ENCODE results near the gene PLA2G3. TPM values are rescaled to one million over a fixed set of nuclear protein-coding genes. Genes with fewer than 3 reads are reported as not detected.

PLA2G3 gene
- total RNA-seq, 2 donors from 2014 or later, result not detected

GRCh38 chr22:31096657-31097279 lies 43.5 kb downstream of the PLA2G3 start:
- ATAC-seq (no peak), DNase-seq (no peak)
- H3K36me3 ChIP-seq (replicated peaks in 1 of 2; ENCODE audit: insufficient read depth in 1 of 2, low read depth in 2 of 2), result peaks cover 0 to 21% of the 10 kb centered on the region in 2 donors
- intact Hi-C loops (cut with DNase I), result loop anchor here (5.0 kb wide), 1 partner anchor 56 kb away; no protein-coding TSS in a partner anchor
- peaks cover 12% of the 10 kb centered on the region for H3K4me1 ChIP-seq
- WGBS, 2 donors, result 92 to 95% methylated on average over 15 to 23 of the region's 27 CpGs
- no peak overlapping the region for H3K4me3 ChIP-seq
- no peaks in the 10 kb centered on the region for H3K9me3 ChIP-seq
- no peak overlapping the region for H3K27ac ChIP-seq
- no peaks in the 10 kb centered on the region for H3K27me3 ChIP-seq
- TF ChIP-seq POLR2A (IDR thresholded peaks at IDR 0.05), result no peak
- no peak for TF ChIP-seq CTCF (IDR thresholded peaks at IDR 0.05)

- TF ChIP-seq CTCF (IDR thresholded peaks at IDR 0.05), result no peak
- TF ChIP-seq POLR2A (IDR thresholded peaks at IDR 0.05), result no peak
- intact Hi-C loops (cut with DNase I), result loop anchor here (5.0 kb wide), 1 partner anchor 57 kb away; no protein-coding TSS in a partner anchor
- Histone ChIP-seq H3K4me1 (peaks cover 12% of the 10 kb centered on the region), H3K4me3 (no peak overlapping the region), H3K27ac (no peak overlapping the region), H3K9me3 (no peaks in the 10 kb centered on the region), H3K27me3 (no peaks in the 10 kb centered on the region), H3K36me3 (replicated peaks in 1 of 2; ENCODE audit: insufficient read depth in 1 of 2, low read depth in 2 of 2) (peaks cover 0 to 26% of the 10 kb centered on the region in 2 donors)
- DNase-seq (no peak), ATAC-seq (no peak)
- 93 to 98% methylated on average over 3 of the region's 3 CpGs for WGBS, 2 donors
Observed at GRCh38 chr22:31095637-31096249, 44.6 kb downstream of the PLA2G3 start.

GRCh38 chr22:31094741-31095140 lies 45.6 kb downstream of the PLA2G3 start:
- Histone ChIP-seq H3K27ac (no peak overlapping the region), H3K4me1 (peaks cover 12% of the 10 kb centered on the region), H3K27me3 (no peaks in the 10 kb centered on the region), H3K4me3 (no peak overlapping the region), H3K9me3 (no peaks in the 10 kb centered on the region), H3K36me3 (replicated peaks in 1 of 2; ENCODE audit: insufficient read depth in 1 of 2, low read depth in 2 of 2) (peaks cover 0 to 29% of the 10 kb centered on the region in 2 donors)
- DNase-seq (no peak), ATAC-seq (no peak)
- 92 to 94% methylated on average over 6 to 7 of the region's 7 CpGs for WGBS, 2 donors
- intact Hi-C loops (cut with DNase I), result loop anchor here (5.0 kb wide), 1 partner anchor 58 kb away; no protein-coding TSS in a partner anchor
- TF ChIP-seq CTCF (IDR thresholded peaks at IDR 0.05) (no peak), POLR2A (IDR thresholded peaks at IDR 0.05) (no peak)

GRCh38 chr22:31094021-31094551 lies 46.2 kb downstream of the PLA2G3 start:
- WGBS, 2 donors, result 39 to 51% methylated on average over 3 to 4 of the region's 5 CpGs
- intact Hi-C loops (cut with DNase I), result no loop called here
- Histone ChIP-seq H3K4me3 (no peak overlapping the region), H3K9me3 (no peaks in the 10 kb centered on the region), H3K4me1 (peaks cover 12% of the 10 kb centered on the region), H3K36me3 (replicated peaks in 1 of 2; ENCODE audit: insufficient read depth in 1 of 2, low read depth in 2 of 2) (peaks cover 0 to 25% of the 10 kb centered on the region in 2 donors), H3K27ac (peak overlapping the region in 1 of 4 donors; percentile 28), H3K27me3 (no peaks in the 10 kb centered on the region)
- DNase-seq (peak in 3 of 4 donors; percentile 38 to 80 (median 69)), ATAC-seq (no peak)
- TF ChIP-seq CTCF (IDR thresholded peaks at IDR 0.05) (no peak), POLR2A (IDR thresholded peaks at IDR 0.05) (no peak)
